ENCODE data around the gene PRKRIP1.

PRKRIP1 gene

GRCh38 chr7:102460467-102460866 lies 64.3 kb downstream of the PRKRIP1 start:
- DNase-seq, result no peak

DNA sequence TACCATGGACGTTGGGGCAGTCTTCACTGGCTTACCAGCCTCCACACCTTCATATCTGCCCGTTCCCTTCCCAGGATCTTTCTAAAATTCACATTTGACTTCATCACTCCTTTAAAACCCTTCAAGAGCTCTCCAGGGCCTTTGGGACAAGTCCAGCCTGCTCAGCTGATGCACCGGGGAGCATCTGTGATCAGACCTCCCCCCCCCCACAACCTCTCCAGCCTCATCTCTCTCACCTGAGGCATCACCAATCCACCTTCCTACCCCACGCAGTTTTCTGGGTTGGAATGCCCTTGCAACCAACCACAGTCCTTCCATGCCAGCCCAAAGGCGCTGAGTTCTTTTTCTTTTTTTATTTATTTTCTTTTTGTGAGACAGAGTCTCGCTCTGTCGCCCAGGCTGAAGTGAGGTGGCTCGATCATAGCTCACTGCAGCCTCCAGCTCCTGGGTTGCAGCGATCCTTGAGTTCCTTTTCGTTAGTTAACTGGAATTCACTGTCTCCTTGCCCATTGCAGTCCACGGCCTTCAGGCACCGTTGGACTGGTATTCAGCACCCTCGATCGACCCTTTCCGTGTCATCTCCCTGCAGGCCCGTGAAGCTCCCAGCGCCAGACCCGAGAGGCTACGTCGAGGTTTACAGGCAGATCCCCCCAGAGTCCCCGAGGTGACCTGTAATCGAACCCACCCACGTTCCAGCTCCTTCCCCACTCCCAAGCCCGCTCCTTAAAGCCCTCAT lies 67.8 kb downstream of the PRKRIP1 start:
- no peak for DNase-seq

GRCh38 chr7:102464577-102465280 lies 68.6 kb downstream of the PRKRIP1 start, which contains the start of the genes ALKBH4 and LRWD1:
Gene ALKBH4, minus strand, starts transcription at chr7:102464863. Its CDS starts 27 bp downstream, at chr7:102464836.
Gene LRWD1, plus strand, starts transcription at chr7:102464984. Its CDS starts 97 bp downstream, at chr7:102465081.
- DNase-seq, result peak; percentile 98

DNA sequence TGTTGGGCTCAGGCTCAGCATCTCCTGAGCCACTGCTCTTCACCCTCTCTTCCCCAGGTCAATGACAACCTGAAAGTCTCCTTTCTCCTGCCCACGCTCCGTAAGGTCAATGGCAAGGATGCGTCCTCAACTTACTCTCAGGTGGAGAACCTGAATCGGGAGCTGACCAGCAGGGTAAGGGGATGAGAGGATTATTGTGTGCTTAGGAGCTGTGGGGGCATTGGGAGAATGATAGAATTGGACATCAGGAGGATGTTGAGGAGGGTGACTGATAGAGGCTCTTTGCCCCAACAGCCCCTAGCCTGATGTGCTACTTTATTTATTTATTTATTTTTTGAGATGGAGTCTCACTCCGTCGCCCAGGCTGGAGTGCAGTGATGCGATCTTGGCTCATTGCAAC lies 69.9 kb downstream of the PRKRIP1 start:
- no peak for DNase-seq

GRCh38 chr7:102467581-102468477 lies 71.7 kb downstream of the PRKRIP1 start:
- no peak for DNase-seq

DNA sequence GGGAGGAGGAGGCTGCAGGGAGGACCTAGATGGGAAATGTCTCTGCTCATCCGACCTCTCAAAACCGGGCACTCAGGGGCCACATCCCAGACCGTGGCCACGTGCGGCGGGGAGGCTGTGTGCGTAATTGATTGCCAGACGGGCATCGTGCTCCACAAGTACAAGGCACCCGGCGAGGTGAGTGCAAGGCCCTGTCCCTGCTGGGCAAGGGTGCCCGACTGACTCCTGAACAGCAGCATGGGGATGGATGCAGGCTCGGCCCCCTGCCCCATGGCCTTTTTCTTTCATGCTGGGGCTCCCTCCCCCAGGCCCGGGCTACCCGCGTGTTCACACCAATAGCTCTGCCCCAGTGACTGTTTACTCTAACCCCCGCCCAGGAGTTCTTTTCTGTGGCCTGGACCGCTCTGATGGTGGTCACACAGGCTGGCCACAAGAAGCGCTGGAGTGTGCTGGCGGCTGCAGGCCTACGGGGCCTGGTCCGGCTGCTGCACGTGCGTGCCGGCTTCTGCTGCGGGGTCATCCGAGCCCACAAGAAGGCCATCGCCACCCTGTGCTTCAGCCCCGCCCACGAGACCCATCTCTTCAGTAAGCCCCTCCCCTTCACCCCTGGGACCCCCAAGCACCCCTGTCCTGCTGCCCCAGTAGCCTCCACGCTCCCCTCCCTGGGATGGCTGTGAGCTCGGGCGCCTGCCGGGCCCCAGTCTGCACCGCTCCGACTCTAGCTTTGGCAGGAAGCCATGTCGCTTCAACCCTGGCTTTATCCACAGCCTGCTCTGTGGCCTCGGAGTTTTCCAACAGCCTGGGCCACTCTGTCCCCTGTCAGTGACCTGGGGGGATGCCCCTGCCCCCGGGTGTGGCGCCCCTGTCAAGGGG lies 72.6 kb downstream of the PRKRIP1 start:
- peak; percentile 55 for DNase-seq

GRCh38 chr7:102469351-102469971 lies 73.3 kb downstream of the PRKRIP1 start:
- peak; percentile 60 for DNase-seq

- peak; percentile 57 for DNase-seq
Measured at GRCh38 chr7:102469972-102470825, 74.0 kb downstream of the PRKRIP1 start.

DNA sequence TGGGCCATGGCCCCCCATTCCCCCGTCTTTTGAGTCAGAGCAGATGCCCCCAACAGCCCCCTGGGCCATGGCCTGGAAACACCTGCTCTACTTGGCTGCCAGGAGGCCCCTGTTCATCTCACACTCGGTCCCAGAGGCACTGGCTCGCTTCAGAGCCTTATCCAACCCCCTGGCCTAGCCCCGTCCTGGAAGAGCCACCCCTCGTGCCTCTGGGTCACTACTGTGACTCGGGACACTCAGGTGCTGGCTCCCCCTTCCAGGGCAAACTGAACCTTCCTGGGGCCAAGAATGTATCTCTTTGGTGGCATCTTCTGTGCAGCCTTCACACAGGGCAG lies 75.6 kb downstream of the PRKRIP1 start:
- DNase-seq, result peak; percentile 50

- DNase-seq, result peak; percentile 61
Measured at GRCh38 chr7:102472126-102473041, 76.2 kb downstream of the PRKRIP1 start.

DNA sequence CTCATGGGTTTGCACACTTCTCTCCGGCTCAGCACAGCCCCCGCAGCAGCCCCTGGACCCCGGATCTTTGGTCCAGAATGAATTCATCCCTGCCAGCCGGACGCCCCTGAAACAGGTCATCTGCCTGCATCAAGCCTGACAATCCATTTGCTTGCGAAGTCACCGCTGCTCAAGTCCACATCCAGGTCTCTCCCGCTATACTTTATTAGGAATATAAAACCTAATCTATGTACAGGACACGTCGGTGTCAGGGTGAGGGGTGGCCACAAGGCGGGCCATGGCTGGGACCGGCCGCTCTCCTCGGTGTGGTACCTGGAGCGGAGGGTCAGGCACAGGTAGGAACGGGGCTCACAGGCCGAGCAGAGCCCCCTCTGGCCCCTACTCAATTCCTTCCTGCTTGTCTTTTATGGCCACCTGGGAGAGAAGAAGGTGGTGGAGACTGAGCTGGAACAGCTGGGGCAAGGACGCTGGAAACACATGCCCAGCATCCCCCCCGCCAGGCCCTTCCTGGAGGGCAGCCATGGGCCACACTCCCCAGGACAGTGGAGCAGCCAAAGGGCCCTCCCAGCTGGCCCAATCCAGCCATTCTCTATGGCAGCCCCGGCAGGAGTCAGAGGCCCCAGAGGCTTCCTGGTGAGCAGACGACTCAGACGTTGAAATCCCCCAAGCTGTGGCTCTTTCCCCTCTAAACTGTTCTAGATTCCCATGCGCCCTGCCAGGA lies 77.3 kb downstream of the PRKRIP1 start:
- peak; percentile 60 for DNase-seq

DNA sequence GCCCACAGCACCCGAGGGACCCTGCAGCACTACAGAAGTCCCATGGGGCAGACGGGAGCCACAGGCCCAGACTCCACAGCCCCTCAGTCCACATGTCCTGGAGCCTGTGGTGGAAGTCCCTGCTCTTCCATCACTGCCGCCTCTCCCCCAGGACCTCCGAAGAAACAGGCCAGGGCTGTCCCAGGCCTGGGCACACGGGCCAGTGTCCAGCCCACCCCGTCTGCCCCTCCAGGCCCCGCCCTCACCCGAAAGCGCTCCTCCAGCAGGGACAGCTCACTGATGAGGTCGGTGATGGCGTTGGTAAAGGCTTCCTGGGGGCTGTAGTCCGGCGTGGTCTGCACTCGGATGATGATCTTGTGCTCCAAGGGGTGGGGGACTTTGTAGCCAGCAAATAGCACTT lies 78.0 kb downstream of the PRKRIP1 start:
- DNase-seq, result peak; percentile 5

- DNase-seq, result peak; percentile 44
Measured at GRCh38 chr7:102474736-102475435, 78.7 kb downstream of the PRKRIP1 start.

Measured in activated effector memory CD4-positive, alpha-beta T cell treated with anti-CD3 and anti-CD28 coated beads, Interleukin-2, amount 50 U/mL, for 16 hours (primary cell).